DMS114 treated with DMSO at 0.1 percent for 48 hours (cell line): ENCODE data around the gene RBM15.
A peak's percentile ranks its signal among the peaks of the same experiment; 100 is the strongest.

Experiments
- DNase-seq: peaks from one replicate; lab custom pipeline; 2025; ENCODE audit not compliant: unreplicated experiment; lab: John Stamatoyannopoulos, UW

Gene RBM15

DNA sequence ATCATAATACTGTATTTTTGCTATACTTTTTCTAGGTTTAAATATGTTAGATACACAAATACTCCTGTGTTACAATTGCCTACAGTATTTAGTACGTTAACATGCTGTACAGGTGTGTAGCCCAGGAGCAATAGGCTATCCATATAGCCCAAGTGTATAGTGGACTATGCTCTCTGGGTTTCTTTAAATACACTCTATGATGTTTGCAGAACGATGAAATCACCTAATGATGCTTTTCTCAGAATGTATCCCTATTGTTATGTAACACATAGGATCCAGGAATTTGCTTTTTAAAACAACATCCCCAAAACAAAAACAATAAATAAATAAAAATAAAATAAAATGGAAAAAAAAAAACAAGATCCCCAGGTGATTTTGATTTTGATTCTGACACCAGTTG lies 18.1 kb upstream of the RBM15 start:
- DNase-seq, result no peak

DNA sequence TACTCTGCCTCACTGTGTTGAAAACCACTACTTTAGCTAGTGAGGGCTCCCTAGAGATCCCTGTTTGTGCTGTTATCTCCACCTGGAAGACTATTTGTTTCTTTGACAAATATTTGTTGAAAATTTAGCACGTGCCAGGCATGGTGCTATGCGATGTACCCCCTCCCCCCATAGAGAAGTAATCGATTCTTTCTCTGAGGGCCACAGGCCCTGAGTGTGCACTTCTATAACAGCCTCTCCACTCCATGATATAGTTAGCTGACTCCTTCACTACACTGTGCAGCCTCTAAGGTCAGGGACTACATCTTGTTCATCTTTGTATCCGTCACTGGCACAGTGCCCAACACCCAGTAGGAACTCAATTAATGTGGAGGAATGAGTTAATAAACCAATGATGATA lies 17.3 kb upstream of the RBM15 start:
- no peak for DNase-seq

DNA sequence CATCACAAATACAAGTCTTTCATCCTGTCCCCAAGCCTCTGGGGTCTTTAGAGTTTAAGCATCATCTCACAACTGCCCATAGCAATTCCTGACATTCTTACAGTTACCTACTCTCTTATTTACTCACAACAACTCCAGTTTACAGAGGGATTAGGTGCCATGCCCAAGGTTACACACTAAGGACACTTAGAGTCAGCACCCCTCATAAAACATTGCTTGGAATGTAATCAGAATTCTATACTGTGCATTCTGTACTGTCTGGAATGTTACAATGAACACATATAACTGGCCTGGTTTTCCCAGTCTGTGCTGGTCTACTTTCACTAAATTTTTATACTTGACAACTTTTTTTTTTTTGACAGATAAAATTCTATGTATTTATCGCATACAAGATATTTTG lies 14.5 kb upstream of the RBM15 start:
- DNase-seq, result no peak

DNA sequence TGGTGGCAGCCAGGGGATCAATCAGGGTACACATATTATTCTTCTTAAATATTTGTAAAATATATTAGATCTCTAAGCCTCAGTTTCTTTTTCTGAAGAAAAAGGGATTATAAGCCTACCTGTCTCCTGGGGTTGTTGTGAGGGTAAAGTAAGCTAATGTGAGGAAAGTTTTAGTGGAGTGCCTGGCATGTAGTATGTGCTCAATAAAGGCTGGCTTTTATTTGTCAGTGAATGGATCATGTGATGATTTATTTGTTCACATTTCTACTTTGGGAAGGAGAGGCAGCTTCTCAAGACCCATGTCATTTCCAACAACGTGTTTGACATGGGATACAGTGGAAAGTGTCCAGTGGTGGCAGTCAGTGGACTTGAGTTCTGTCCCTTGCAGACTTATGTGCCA lies 12.4 kb upstream of the RBM15 start:
- no peak for DNase-seq

DNA sequence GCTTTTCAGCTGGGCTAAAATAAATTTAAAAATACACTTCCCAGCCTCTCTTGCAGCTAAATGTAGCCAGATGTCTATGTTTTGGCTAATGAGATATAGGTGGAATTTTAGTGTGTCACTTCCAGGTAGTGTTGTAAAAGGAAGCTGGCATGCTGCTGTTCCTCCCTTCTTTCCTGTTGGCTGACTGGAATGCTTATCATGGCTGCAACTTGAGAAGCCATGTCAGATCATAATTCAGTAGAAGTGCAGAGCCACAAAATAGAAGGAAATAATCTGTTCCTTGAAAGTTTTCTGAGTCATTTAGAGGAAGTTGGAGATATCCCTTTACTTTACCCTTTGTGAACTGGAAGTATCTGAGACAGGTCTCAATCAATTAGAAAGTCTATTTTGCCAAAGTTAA lies 10.9 kb upstream of the RBM15 start:
- no peak for DNase-seq

DNA sequence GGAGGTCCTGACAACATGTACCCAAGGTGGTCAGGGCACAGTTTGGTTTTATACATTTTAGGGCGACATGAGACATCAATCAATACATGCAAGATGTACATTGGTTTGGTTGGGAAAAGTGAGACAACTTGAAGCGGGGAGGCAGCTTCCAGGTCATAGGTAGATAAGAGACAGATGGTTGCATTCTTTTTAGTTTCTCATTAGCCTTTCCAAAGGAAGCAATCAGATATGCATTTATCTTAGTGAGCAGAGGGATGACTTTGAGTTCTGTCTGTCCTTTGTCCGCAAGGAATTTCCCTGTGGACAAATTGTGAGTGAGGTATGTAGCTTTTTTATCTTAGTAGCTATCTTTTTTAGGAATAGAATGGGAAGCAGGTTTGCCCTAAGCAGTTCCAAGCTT lies 10.5 kb upstream of the RBM15 start:
- no peak for DNase-seq

DNA sequence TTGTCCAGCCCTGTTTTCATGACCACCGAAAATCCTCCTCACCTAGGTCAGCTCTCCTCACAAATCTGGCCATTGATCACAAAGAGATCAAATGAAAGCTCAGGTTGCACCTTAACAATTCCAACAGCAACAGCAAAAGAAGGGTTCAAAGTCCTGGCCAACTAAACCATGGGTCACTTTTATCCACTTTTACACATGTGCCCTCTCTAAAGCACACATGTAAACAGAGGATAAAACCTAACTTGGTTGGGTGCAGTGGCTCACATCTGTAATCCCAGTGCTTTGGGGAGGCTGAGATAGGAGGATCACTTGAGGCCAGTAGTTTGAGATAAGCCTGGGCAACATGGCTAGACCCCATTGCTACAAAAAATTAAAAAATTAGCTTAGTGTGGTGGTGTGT lies 3.9 kb upstream of the RBM15 start:
- DNase-seq, result no peak

DNA sequence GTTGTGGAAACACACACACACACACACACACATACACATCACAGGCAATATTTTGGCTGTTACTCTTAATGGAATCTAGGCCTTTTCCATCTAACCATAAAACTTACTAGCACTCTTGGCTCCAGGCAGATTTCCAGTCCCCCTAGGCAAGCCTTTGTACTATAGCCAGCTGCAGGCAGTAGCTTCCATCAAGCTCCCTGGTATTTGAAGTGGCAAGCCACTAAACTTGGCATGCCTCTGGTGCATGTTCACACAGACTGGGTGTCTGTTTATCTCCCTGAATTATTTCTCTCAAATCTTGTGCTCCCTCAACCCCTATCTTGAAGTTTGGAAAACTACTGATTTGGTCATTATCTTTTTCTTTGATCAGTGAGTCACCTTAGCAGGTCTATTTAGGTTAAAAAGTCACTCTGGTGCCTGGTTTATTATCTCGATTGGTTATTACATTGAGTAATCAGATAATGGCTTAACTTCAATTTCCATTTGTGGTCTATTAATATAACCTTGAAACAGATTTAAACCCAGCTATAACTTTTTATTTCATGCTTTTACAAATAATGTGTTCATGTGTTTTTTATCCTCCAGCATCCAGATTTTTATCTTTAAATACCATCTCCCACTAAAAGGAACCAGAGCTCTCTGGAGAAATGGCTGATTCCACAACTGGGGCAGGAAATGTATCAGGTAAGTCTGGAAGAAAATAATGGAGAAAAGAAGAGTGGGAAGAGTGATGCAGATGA lies 2.7 kb upstream of the RBM15 start:
- no peak for DNase-seq

DNA sequence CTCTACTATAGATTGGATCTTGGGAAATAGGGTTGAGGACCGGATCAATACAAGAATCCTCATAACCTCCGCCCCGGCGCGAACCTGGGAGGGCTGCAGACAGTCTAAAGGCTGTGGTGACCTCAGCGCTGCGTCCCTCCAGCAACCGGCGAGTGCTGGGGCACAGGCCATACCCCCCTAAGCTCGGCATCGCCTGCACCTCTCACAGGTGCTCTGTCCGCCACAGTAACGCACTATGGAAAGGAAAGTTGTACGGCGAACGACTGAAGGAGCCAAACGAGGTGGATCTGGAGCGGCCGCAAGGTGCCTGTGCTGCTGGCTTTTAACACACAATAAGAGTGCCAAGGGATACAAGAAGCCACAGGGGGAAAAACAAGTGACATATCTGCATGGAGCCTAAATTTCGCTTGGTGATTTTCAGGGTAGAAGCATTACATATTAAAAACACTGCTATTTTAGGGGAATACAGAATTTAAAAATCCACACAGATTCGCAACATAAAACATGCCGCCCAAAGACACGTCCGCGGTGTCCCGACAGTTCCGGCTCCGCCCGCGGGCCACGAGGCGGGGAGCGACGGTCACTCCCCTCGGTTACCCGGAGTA lies 1.4 kb upstream of the RBM15 start:
- no peak for DNase-seq

DNA sequence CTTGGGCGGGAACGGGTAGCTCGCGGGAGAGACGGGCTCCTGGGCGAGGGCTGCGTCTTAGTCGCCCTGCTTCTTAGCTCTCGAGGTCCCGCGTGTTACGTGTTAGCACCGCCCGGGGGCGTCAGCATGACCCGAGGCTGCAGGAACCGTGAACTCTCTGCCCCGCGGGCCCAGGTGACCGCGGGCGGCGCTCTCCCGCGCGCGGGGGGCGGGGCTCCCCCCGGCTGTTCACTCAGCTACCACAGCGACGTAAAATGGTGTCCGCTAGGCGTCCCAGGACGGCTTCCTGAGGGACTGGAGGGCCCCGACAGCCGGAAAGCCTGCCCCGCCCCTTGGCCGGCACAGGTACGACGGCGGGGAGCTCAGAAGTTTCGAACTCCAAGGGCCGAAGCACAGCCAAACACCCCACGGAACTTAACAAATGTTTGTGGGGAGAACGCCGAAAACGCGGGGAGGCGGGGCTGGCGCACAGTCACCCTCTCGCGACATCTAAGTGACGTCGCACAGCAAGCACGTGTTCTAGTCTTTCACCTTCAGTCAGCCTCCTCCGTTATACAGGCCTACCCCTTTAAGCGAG lies 780 bp upstream of the RBM15 start:
- DNase-seq, result peak; percentile 89

DNA sequence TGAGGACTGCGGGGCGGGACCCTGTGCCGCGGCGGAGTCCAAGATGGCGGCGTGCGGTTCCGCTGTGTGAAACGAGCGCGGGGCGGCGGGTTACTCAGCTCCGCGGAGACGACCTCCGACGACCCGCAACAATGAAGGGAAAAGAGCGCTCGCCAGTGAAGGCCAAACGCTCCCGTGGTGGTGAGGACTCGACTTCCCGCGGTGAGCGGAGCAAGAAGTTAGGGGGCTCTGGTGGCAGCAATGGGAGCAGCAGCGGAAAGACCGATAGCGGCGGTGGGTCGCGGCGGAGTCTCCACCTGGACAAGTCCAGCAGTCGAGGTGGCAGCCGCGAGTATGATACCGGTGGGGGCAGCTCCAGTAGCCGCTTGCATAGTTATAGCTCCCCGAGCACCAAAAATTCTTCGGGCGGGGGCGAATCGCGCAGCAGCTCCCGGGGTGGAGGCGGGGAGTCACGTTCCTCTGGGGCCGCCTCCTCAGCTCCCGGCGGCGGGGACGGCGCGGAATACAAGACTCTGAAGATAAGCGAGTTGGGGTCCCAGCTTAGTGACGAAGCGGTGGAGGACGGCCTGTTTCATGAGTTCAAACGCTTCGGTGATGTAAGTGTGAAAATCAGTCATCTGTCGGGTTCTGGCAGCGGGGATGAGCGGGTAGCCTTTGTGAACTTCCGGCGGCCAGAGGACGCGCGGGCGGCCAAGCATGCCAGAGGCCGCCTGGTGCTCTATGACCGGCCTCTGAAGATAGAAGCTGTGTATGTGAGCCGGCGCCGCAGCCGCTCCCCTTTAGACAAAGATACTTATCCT lies 430 bp downstream of the RBM15 start:
- DNase-seq, result no peak

DNA sequence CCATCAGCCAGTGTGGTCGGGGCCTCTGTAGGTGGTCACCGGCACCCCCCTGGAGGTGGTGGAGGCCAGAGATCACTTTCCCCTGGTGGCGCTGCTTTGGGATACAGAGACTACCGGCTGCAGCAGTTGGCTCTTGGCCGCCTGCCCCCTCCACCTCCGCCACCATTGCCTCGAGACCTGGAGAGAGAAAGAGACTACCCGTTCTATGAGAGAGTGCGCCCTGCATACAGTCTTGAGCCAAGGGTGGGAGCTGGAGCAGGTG lies 961 bp downstream of the RBM15 start:
- DNase-seq, result no peak

DNA sequence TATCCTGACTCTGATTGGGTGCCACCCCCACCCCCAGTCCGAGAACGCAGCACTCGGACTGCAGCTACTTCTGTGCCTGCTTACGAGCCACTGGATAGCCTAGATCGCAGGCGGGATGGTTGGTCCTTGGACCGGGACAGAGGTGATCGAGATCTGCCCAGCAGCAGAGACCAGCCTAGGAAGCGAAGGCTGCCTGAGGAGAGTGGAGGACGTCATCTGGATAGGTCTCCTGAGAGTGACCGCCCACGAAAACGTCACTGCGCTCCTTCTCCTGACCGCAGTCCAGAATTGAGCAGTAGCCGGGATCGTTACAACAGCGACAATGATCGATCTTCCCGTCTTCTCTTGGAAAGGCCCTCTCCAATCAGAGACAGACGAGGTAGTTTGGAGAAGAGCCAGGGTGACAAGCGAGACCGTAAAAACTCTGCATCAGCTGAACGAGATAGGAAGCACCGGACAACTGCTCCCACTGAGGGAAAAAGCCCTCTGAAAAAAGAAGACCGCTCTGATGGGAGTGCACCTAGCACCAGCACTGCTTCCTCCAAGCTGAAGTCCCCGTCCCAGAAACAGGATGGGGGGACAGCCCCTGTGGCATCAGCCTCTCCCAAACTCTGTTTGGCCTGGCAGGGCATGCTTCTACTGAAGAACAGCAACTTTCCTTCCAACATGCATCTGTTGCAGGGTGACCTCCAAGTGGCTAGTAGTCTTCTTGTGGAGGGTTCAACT lies 2.1 kb downstream of the RBM15 start:
- peak; percentile 42 for DNase-seq

DNA sequence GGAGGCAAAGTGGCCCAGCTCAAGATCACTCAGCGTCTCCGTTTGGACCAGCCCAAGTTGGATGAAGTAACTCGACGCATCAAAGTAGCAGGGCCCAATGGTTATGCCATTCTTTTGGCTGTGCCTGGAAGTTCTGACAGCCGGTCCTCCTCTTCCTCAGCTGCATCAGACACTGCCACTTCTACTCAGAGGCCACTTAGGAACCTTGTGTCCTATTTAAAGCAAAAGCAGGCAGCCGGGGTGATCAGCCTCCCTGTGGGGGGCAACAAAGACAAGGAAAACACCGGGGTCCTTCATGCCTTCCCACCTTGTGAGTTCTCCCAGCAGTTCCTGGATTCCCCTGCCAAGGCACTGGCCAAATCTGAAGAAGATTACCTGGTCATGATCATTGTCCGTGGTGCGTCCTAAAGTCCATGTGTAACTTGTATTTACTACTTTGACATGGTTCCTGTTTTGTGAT lies 2.7 kb downstream of the RBM15 start:
- DNase-seq, result no peak

DNA sequence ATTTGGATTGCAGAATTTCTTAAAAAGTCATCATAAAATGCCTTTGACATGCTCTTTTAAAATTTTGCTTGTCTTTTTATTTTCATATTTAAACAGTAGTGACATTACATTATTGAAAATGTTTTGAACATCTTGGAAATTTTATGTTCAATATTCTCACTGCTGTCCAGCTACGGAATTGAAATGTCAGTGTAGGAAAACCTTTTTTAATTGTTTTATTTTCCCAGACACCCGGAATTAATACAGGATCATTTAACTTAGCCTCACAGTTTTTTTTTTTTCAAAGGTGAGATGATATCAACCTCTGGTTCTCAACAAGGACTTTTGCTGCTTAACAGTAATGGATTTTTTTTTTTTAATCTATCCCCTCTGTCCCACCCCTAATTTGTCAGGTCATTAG lies 4.1 kb downstream of the RBM15 start:
- no peak for DNase-seq

DNA sequence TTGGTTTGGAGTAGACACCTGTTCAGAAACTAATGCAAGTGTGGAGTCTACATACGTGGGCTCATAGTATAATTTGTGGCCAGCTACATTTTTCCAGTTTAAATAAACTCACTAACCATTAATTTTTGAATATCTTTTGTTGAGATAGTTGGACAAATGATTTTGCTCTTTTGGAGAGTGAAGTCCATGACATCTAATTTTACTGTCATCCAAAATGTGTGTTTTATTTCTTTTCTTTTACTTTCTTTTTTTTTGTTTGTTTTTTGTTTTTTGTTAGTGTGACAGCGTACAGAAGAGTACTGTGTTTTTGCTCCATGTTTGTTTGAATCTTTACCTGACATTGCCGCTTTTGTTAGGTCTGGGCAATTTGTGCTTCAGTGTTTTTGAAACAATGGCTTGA lies 5.0 kb downstream of the RBM15 start:
- no peak for DNase-seq

DNA sequence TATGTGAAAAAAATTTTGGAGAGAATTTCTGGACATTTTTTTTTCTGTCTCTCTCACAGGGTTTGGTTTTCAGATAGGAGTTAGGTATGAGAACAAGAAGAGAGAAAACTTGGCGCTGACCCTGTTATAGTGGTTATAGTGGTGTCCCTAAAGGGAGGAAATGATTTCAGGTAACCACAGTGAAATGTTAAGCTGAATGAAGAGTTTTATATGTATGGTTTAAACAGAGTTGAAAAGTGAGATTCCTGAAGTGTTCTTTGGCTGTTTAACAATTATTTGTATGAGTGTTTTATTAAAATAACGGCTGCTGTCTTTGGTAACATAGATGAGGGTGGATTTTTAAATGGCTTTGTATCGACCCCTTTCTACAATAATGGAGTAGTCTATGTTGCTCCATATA lies 6.3 kb downstream of the RBM15 start:
- DNase-seq, result no peak

DNA sequence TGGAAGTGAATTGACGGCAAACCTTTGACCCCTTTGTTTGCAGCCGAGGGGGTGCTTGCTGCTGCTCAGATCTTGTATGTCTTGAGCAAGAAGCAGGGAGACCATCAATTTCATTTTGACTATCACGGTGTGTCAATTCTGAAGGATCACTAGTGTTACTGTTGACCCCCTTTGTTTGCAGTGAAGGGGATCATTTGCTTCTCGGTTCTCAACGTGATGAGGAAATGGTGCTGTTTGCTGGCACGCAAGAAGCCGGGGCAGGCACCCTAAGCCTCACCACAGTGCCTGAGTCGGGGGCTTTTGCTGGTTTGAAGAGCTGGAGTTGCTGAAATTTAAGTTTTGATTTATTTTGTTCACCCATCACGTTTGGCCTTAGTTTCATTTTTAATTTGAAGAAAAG lies 7.5 kb downstream of the RBM15 start:
- no peak for DNase-seq

DNA sequence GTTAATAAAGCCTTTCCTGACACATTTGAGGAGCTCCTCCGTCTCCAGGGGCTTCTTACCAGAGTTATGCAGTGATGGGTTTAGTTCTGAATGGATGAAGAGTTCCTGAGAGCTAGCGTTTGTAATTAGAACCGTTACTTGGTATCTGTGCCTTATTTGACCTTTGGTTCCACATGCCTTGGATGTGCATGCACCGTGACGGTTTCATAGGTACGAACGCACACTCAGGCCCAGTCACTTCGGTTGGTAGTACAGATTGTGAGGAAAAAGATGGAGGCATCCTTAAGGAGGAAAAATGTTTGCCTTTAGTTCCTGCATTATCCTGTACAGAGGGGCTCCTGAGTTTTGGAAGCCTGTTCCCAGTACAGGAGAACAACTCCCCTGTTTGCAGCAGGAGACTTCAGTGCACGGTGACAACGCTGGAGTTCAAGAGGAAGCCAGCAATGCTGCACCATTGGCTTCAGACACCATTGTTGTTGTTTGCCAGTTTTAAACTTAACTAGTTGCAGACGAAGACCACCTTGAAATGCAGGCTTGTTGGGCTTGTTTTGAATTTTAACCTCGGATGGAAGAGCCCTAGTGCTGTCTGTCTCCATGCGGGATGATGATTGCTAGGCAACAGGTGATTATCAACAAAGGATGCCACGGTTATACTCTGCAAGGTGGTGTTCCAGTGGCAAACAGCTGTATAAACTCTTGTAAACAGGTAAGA lies 8.2 kb downstream of the RBM15 start:
- DNase-seq, result no peak

DNA sequence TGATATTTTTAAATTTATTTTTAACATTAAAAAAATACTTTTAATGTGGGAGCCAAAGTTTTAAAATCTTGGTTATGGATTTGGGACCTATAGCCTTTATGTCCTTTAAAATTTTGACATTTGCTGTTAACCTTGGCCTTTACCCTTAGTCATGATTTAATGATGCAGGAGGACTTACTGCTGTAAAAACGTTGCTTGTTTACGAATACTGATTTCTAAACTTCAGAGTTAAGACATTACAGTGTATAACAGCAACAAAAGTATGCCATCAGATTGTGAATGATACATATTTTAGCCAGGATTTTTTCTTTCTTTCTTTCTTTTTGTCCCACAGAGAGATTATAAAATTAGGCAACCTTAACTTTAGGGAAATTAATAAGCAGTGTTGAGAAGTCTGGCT lies 8.9 kb downstream of the RBM15 start:
- no peak for DNase-seq

DNA sequence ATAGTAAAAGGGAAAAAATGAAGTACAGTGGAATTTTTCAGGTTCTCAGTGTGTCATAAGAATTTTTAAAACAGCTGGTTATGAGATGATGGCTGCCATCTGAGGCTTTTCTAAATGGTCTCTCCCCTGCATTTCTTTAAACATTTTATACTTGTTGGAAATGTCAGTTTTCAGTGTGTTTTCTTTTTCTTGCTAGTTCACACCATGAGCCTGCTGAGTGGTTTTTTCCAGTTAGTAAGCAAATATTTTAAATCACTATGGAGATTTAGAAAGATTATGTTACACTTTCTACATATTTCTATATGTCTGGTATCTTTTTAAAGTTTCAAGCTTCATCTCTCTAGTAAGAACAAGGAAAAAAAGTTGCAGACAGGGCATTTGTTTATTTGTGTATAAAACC lies 9.6 kb downstream of the RBM15 start:
- DNase-seq, result no peak
